ENCODE data around the gene TES. TPM values are rescaled to one million over a fixed set of nuclear protein-coding genes. Genes with fewer than 3 reads are reported as not detected.
"Not testable (repeated sequence)": the region's sequence is repeated elsewhere in the genome, so short reads cannot be mapped to it uniquely, and the experiment has no call there.

Gene TES
- total RNA-seq, 1 donor from 2014 or later: 15.0 TPM

DNA sequence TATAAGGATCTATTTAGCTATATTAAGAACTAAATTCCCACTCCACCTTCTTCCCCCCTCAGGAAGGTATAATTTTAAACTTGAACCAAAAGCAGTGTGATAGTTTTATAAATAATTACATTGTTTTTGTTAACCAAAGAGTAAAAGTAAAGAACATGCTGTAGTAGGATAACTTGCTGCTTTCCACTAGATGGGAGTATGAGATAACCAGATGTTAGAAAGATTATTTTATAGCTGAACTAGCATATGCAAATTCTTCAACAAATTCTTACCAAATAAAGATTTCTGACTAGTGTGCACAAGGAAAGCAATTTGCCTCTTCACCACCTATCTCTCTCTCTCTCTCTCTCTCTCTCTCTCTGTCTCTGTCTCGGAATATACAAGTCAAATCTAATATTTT is 31.8 kb downstream of the TES start:
- Mint-ChIP-seq H3K36me3 (ENCODE audit: low read depth) (peaks cover 25% of the 10 kb centered on the region), H3K4me1 (peaks cover 8% of the 10 kb centered on the region), H3K9me3 (peaks cover 12% of the 10 kb centered on the region), H3K27ac (ENCODE audit: unreplicated experiment) (no peak overlapping the region), H3K27me3 (ENCODE audit: low read depth) (no peaks in the 10 kb centered on the region), H3K4me3 (no peak overlapping the region)
- TF ChIP-seq, protein P1, sequence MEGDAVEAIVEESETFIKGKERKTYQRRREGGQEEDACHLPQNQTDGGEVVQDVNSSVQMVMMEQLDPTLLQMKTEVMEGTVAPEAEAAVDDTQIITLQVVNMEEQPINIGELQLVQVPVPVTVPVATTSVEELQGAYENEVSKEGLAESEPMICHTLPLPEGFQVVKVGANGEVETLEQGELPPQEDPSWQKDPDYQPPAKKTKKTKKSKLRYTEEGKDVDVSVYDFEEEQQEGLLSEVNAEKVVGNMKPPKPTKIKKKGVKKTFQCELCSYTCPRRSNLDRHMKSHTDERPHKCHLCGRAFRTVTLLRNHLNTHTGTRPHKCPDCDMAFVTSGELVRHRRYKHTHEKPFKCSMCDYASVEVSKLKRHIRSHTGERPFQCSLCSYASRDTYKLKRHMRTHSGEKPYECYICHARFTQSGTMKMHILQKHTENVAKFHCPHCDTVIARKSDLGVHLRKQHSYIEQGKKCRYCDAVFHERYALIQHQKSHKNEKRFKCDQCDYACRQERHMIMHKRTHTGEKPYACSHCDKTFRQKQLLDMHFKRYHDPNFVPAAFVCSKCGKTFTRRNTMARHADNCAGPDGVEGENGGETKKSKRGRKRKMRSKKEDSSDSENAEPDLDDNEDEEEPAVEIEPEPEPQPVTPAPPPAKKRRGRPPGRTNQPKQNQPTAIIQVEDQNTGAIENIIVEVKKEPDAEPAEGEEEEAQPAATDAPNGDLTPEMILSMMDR (conservative IDR thresholded peaks at IDR 0.05): no peak
- no peak for DNase-seq (ENCODE audit: low read depth, low spot score)

- Mint-ChIP-seq H3K36me3 (ENCODE audit: low read depth) (peaks cover 27% of the 10 kb centered on the region), H3K27ac (ENCODE audit: unreplicated experiment) (no peak overlapping the region), H3K27me3 (ENCODE audit: low read depth) (no peaks in the 10 kb centered on the region), H3K9me3 (peaks cover 12% of the 10 kb centered on the region), H3K4me3 (no peak overlapping the region), H3K4me1 (peaks cover 8% of the 10 kb centered on the region)
- TF ChIP-seq, protein P1 (conservative IDR thresholded peaks at IDR 0.05): no peak
- DNase-seq (ENCODE audit: low read depth, low spot score): no peak
Measured at GRCh38 chr7:116242759-116243158, 32.4 kb downstream of the TES start.

DNA sequence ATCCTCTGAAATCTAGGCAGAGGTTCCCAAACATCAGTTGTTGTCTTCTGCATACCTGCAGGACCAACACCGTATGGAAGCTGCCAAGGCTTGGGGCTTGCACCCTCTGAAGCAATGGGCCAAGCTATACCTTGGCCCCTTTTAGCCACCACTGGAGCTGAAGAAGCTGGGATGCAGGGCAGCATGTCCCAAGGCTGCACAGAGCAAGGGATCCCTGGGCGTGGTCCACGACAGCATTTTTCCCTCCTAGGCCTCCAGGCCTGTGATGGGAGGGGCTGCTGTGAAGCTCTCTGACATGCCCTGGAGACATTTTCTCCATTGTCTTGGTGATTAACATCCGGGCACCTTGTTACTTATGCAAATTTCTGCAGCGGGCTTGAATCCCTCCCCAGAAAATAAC is 34.5 kb downstream of the TES start:
- peaks cover 38% of the 10 kb centered on the region for H3K36me3 Mint-ChIP-seq (ENCODE audit: low read depth)
- H3K9me3 Mint-ChIP-seq: peaks cover 19% of the 10 kb centered on the region
- not testable (repeated sequence) for DNase-seq (ENCODE audit: low read depth, low spot score); H3K4me1 Mint-ChIP-seq; H3K27me3 Mint-ChIP-seq (ENCODE audit: low read depth); H3K27ac Mint-ChIP-seq (ENCODE audit: unreplicated experiment); H3K4me3 Mint-ChIP-seq

- DNase-seq (ENCODE audit: low read depth, low spot score): no peak
- Mint-ChIP-seq H3K4me1 (no peaks in the 10 kb centered on the region), H3K9me3 (peaks cover 19% of the 10 kb centered on the region), H3K27ac (ENCODE audit: unreplicated experiment) (no peak overlapping the region), H3K36me3 (ENCODE audit: low read depth) (peaks cover 40% of the 10 kb centered on the region), H3K4me3 (no peak overlapping the region), H3K27me3 (ENCODE audit: low read depth) (no peaks in the 10 kb centered on the region)
- TF ChIP-seq, protein P1 (conservative IDR thresholded peaks at IDR 0.05): no peak
Measured at GRCh38 chr7:116246357-116246756, 36.0 kb downstream of the TES start.

GRCh38 chr7:116249969-116250553 is 39.7 kb downstream of the TES start:
- TF ChIP-seq, protein P1 (conservative IDR thresholded peaks at IDR 0.05): peak; percentile 61
- Mint-ChIP-seq H3K9me3 (peaks cover 18% of the 10 kb centered on the region), H3K27ac (ENCODE audit: unreplicated experiment) (no peak overlapping the region), H3K4me1 (no peaks in the 10 kb centered on the region), H3K4me3 (no peak overlapping the region), H3K36me3 (ENCODE audit: low read depth) (peaks cover 35% of the 10 kb centered on the region), H3K27me3 (ENCODE audit: low read depth) (no peaks in the 10 kb centered on the region)
- DNase-seq (ENCODE audit: low read depth, low spot score): no peak

GRCh38 chr7:116251675-116252074 is 41.3 kb downstream of the TES start:
- H3K36me3 Mint-ChIP-seq (ENCODE audit: low read depth): peaks cover 21% of the 10 kb centered on the region
- DNase-seq (ENCODE audit: low read depth, low spot score): no peak
- TF ChIP-seq, protein P1 (conservative IDR thresholded peaks at IDR 0.05): no peak
- no peaks in the 10 kb centered on the region for H3K27me3 Mint-ChIP-seq (ENCODE audit: low read depth)
- peaks cover 9% of the 10 kb centered on the region for H3K9me3 Mint-ChIP-seq
- H3K4me1 Mint-ChIP-seq: no peaks in the 10 kb centered on the region
- H3K4me3 Mint-ChIP-seq: no peak overlapping the region
- no peak overlapping the region for H3K27ac Mint-ChIP-seq (ENCODE audit: unreplicated experiment)
